Measurements from ENCODE around the gene PHF5A.

DNA sequence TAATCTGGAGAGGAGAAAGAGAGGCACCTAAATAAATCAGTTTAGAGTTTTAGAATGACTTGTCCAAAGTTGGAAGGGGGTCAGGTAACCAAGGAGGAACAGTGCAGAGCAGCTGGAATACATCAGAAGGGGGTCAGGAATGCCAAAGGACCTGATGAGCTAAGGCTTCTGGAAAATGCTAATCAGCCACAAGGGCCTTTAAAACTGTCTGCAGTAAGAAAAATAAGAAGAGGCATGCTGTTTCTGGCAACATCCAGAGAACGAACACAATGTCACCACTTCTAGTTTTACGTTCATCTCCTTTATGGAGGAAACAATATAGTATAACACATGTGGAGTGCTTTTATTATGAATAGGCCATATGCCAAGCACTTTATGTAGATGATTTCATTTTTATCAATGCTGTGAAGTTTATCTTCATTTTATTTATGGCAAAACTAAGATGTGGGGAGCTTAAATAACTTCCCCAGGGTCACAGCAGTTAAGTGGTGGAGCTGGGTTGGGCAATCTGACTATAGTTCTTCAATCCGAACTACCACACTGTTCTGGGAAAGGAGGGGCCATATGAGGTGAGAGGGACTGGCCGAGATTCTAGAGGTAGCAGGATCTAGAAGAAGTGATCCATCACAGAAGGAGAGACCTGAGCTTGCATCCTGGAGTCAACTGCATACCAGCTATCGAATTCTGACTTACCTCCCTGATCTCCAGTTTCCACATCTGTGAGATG is 23.0 kb upstream of the PHF5A start:
- TF ChIP-seq, protein P1, sequence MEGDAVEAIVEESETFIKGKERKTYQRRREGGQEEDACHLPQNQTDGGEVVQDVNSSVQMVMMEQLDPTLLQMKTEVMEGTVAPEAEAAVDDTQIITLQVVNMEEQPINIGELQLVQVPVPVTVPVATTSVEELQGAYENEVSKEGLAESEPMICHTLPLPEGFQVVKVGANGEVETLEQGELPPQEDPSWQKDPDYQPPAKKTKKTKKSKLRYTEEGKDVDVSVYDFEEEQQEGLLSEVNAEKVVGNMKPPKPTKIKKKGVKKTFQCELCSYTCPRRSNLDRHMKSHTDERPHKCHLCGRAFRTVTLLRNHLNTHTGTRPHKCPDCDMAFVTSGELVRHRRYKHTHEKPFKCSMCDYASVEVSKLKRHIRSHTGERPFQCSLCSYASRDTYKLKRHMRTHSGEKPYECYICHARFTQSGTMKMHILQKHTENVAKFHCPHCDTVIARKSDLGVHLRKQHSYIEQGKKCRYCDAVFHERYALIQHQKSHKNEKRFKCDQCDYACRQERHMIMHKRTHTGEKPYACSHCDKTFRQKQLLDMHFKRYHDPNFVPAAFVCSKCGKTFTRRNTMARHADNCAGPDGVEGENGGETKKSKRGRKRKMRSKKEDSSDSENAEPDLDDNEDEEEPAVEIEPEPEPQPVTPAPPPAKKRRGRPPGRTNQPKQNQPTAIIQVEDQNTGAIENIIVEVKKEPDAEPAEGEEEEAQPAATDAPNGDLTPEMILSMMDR (conservative IDR thresholded peaks at IDR 0.05 in 1 of 2, IDR thresholded peaks at IDR 0.05 in 1 of 2; ENCODE audit: low read depth in 1 of 2, low read length in 2 of 2) = no peak
- no peak for TF ChIP-seq EZH2 (IDR thresholded peaks at IDR 0.05; ENCODE audit: low read length, missing control alignments)

Data from fibroblast of lung (primary cell).